H1 (cell line): Measurements from ENCODE around the gene GPATCH2L. TPM values are rescaled to one million over a fixed set of nuclear protein-coding genes. Genes with fewer than 3 reads are reported as not detected.

Experiments
- CTCF ChIA-PET: fragments of 300-600 bp; sonication (Branson Sonifier 250); formaldehyde crosslinking; loops from one replicate; lab custom pipeline; 2021; ENCODE audit not compliant: partially characterized antibody; lab: Charles Lee
- POLR2A ChIA-PET: fragments of 300-600 bp; sonication (Branson Sonifier 250); formaldehyde crosslinking; loops from one replicate; lab custom pipeline; 2021; ENCODE audit warnings: inconsistent platforms; ENCODE audit not compliant: partially characterized antibody; lab: Charles Lee
- DNase-seq, 2 experiments: peaks; one replicate each; pipeline versions ENCODE4 v3.0.0 to v3.0.0-alpha.2; 2010 to 2022; ENCODE audit warnings: low spot score in 2 of 2, low read depth in 1 of 2, mixed read lengths in 1 of 2
- FAIRE-seq: peaks from 2 replicates; lab custom pipeline; 2011; peaks lifted over from hg19 to GRCh38; lab: Jason Lieb, UNC
- H2AFZ ChIP-seq: 2 replicates; pipeline ENCODE4 v1.8.1; 2012; ENCODE audit warnings: low read length, inconsistent platforms
- H2AK5ac ChIP-seq: 2 replicates; pipeline ENCODE4 v1.6.1; 2013; ENCODE audit warnings: low read depth, low read length
- H2BK120ac ChIP-seq: replicated peaks from 2 replicates; pipeline ENCODE3; 2013; ENCODE audit warnings: low read depth, low read length, inconsistent platforms
- H2BK12ac ChIP-seq: 2 replicates; pipeline ENCODE4 v1.6.1; 2013; ENCODE audit warnings: low read depth, low read length
- H2BK15ac ChIP-seq: 2 replicates; pipeline ENCODE4 v1.6.1; 2013; ENCODE audit warnings: low read length
- H2BK20ac ChIP-seq: 2 replicates; pipeline ENCODE4 v1.6.1; 2013; ENCODE audit warnings: low read length
- H2BK5ac ChIP-seq: 2 replicates; pipeline ENCODE4 v1.6.1; 2013; ENCODE audit warnings: low read depth, low read length
- H3K14ac ChIP-seq: 2 replicates; pipeline ENCODE4 v1.6.1; 2013; ENCODE audit warnings: inconsistent platforms; ENCODE audit not compliant: insufficient read length
- H3K18ac ChIP-seq: 2 replicates; pipeline ENCODE4 v1.6.1; 2013; ENCODE audit warnings: low read length; ENCODE audit errors: extremely low read depth
- H3K23ac ChIP-seq: 2 replicates; pipeline ENCODE4 v1.6.1; 2013; ENCODE audit warnings: inconsistent platforms; ENCODE audit not compliant: insufficient read length
- H3K23me2 ChIP-seq: 2 replicates; pipeline ENCODE4 v1.6.1; 2013; ENCODE audit warnings: low read depth, low read length
- H3K27ac ChIP-seq: 2 replicates; pipeline ENCODE4 v1.6.1; 2011; ENCODE audit warnings: low read depth, low read length, inconsistent platforms
- H3K27me3 ChIP-seq, 4 experiments: replicated peaks in 1 of 4; 1 replicate in 1 of 4; 2 replicates in 3 of 4; pipeline versions ENCODE4 v1.6.1 to v1.8.1; 2011 to 2013; ENCODE audit warnings: low read length in 3 of 4, mild to moderate bottlenecking in 3 of 4, inconsistent platforms in 2 of 4, mixed read lengths in 2 of 4, moderate library complexity in 1 of 4; ENCODE audit not compliant: control insufficient read depth in 3 of 4, insufficient read depth in 3 of 4; ENCODE audit errors: extremely low read depth in 1 of 4
- H3K36me3 ChIP-seq, 4 experiments: 2 replicates each; pipeline versions ENCODE4 v1.6.1 to v1.8.1; 2011 to 2013; ENCODE audit warnings: mild to moderate bottlenecking in 4 of 4, low read length in 3 of 4, moderate library complexity in 2 of 4, control low read depth in 1 of 4, inconsistent platforms in 1 of 4; ENCODE audit not compliant: insufficient read depth in 4 of 4, control insufficient read depth in 2 of 4
- H3K4ac ChIP-seq: replicated peaks from 2 replicates; pipeline ENCODE3; 2013; ENCODE audit warnings: low read length, low read depth, mixed read lengths, inconsistent platforms; ENCODE audit not compliant: insufficient read length
- H3K4me1 ChIP-seq, 4 experiments: replicated peaks in 1 of 4; 1 replicate in 1 of 4; 2 replicates in 3 of 4; pipeline versions ENCODE4 v1.6.1 to v1.8.1; 2011 to 2013; ENCODE audit warnings: low read length in 3 of 4, inconsistent platforms in 2 of 4, mixed read lengths in 1 of 4; ENCODE audit not compliant: insufficient read depth in 4 of 4, control insufficient read depth in 3 of 4
- H3K4me2 ChIP-seq, 2 experiments: 2 replicates each; pipeline versions ENCODE4 v1.6.1 to v1.8.1; 2011 to 2013; ENCODE audit warnings: low read depth in 2 of 2, low read length in 2 of 2, control low read depth in 1 of 2, inconsistent platforms in 1 of 2, mild to moderate bottlenecking in 1 of 2; ENCODE audit not compliant: insufficient read depth in 1 of 2
- H3K4me3 ChIP-seq, 4 experiments: fragments of 200-600, 300-600 bp in 1 of 4; sonication (generic), shearing (Covaris generic), sonication (Bioruptor Twin) in 1 of 4; 2 replicates each; pipeline versions ENCODE4 v1.5.1 to v1.8.1; 2011 to 2016; ENCODE audit warnings: low read length in 4 of 4, low read depth in 3 of 4, control low read depth in 2 of 4, inconsistent platforms in 2 of 4, mild to moderate bottlenecking in 2 of 4, mixed read lengths in 1 of 4, moderate library complexity in 1 of 4; ENCODE audit not compliant: insufficient read depth in 2 of 4; ENCODE audit errors: extremely low read depth in 1 of 4
- H3K56ac ChIP-seq: replicated peaks from 2 replicates; pipeline ENCODE3; 2013; ENCODE audit warnings: low read depth, mild to moderate bottlenecking, mixed read lengths, low read length, inconsistent platforms; ENCODE audit not compliant: insufficient read length
- H3K79me1 ChIP-seq: 2 replicates; pipeline ENCODE4 v1.6.1; 2013; ENCODE audit warnings: low read depth, low read length, control low read depth
- H3K79me2 ChIP-seq, 2 experiments: 2 replicates each; pipeline versions ENCODE4 v1.6.1 to v1.8.1; 2012 to 2013; ENCODE audit warnings: low read length in 2 of 2, mild to moderate bottlenecking in 2 of 2, inconsistent platforms in 1 of 2; ENCODE audit not compliant: insufficient read depth in 2 of 2, control insufficient read depth in 1 of 2
- H3K9ac ChIP-seq, 4 experiments: replicated peaks in 1 of 4; 1 replicate in 1 of 4; 2 replicates in 3 of 4; pipeline versions ENCODE4 v1.6.1 to v1.8.1; 2011 to 2013; ENCODE audit warnings: low read depth in 3 of 4, low read length in 3 of 4, control low read depth in 2 of 4, mild to moderate bottlenecking in 2 of 4, moderate library complexity in 2 of 4, inconsistent platforms in 1 of 4; ENCODE audit errors: extremely low read depth in 1 of 4
- H3K9me3 ChIP-seq, 2 experiments: 2 replicates each; pipeline versions ENCODE4 v1.6.1 to v1.8.1; 2012 to 2013; ENCODE audit warnings: mild to moderate bottlenecking in 2 of 2, moderate library complexity in 2 of 2, control low read depth in 1 of 2, inconsistent platforms in 1 of 2, low read depth in 1 of 2, low read length in 1 of 2, mixed read lengths in 1 of 2; ENCODE audit not compliant: insufficient read depth in 2 of 2
- H4K20me1 ChIP-seq, 2 experiments: replicated peaks in 1 of 2; 2 replicates each; pipeline versions ENCODE3 to v1.8.1; 2011 to 2013; ENCODE audit warnings: inconsistent platforms in 2 of 2, low read length in 2 of 2, mild to moderate bottlenecking in 1 of 2; ENCODE audit not compliant: insufficient read depth in 2 of 2, control insufficient read depth in 1 of 2
- H4K5ac ChIP-seq: 2 replicates; pipeline ENCODE4 v1.6.1; 2013; ENCODE audit warnings: low read length, low read depth, mixed read lengths, inconsistent platforms; ENCODE audit not compliant: insufficient read length
- H4K8ac ChIP-seq: 2 replicates; pipeline ENCODE4 v1.8.0; 2013; ENCODE audit warnings: mild to moderate bottlenecking, moderate library complexity, low read length, inconsistent platforms; ENCODE audit not compliant: insufficient read depth; ENCODE audit errors: extremely low read depth
- H4K91ac ChIP-seq: replicated peaks from 2 replicates; pipeline ENCODE3; 2013; ENCODE audit warnings: low read length, mixed read lengths, inconsistent platforms; ENCODE audit not compliant: insufficient read length
- SIRT6 ChIP-seq: IDR thresholded peaks from one replicate; pipeline ENCODE4 v1.7.1; 2012; ENCODE audit warnings: low read length, inconsistent platforms
- TEAD4 ChIP-seq: IDR thresholded peaks from 2 replicates; pipeline ENCODE4 v1.6.1; 2012; ENCODE audit warnings: low read depth, low read length, inconsistent platforms, mixed read lengths
- WGBS, 2 experiments: shearing (Covaris generic) in 1 of 2; methylation state at CpG; one replicate each; pipeline versions ENCODE4 v1.1.6 to v1.1.7; 2013 to 2015; ENCODE audit warnings: low lambda C conversion rate in 2 of 2, mixed read lengths in 2 of 2, inconsistent platforms in 1 of 2, low coverage in 1 of 2, missing lambda C conversion rate in 1 of 2; ENCODE audit not compliant: insufficient replicate concordance in 2 of 2, insufficient coverage in 1 of 2, insufficient read length in 1 of 2; ENCODE audit errors: extremely low coverage in 1 of 2, missing lambda C conversion rate in 1 of 2; 5-methylcytosine and 5-hydroxymethylcytosine counted together
- polyA plus RNA-seq, 7 experiments: library from polyadenylated mRNA; depleted of rRNA in 3 of 7; stranded (reverse) in 5 of 7; unstranded in 2 of 7; fragments of >200 nt in 5 of 7; fragments of 200-250 nt in 2 of 7; gene quantifications; 1 replicate in 5 of 7; 2 replicates in 1 of 7; 4 replicates in 1 of 7; pipeline versions ENCODE4 v1.2.1 to v1.2.3, GENCODE V29; 2011 to 2013; ENCODE audit warnings: missing spikeins in 2 of 7, mixed read lengths in 2 of 7
- total RNA-seq: library from RNA; stranded (reverse); fragmentation: NEBNext Ultra II Directional; extraction: Animal tissue kit (Norgen Biotek cat#: 25700); gene quantifications from 2 replicates; pipeline ENCODE4 v1.2.1, GENCODE V29; 2021

Gene GPATCH2L
- total and polyA plus RNA-seq, 2 of the 8 experiments (the other 6 are each of a cell fraction or from before 2014, with no cell fraction given) = 26.0 to 54.9 TPM

- CTCF ChIA-PET = interaction anchor here (1.4 kb wide), 1 partner anchor 221 kb away, joined by 5 read pairs; no protein-coding TSS in a partner anchor
- H3K4me2 ChIP-seq = peak overlapping the region; percentile 29 to 44; a peak in 3 of 4 replicates
- 74% methylated on average over 19 of the region's 30 CpGs; no CpG with 5 or more reads in 1 of the 2 experiments for WGBS, 2 experiments
Measured at GRCh38 chr14:76131071-76131965, 20.4 kb upstream of the GPATCH2L start.

More at GRCh38 chr14:76131071-76131965, 20.4 kb upstream of the GPATCH2L start:
- no peak overlapping the region for H3K23ac ChIP-seq
- H2BK12ac ChIP-seq = no peak overlapping the region
- no peak overlapping the region for H2BK20ac ChIP-seq
- no peak overlapping the region for H4K91ac ChIP-seq
- no peaks in the 10 kb centered on the region for H3K79me1 ChIP-seq
- no peak overlapping the region for H2BK120ac ChIP-seq
- no peak overlapping the region for H4K5ac ChIP-seq
- H3K36me3 ChIP-seq = no peaks in the 10 kb centered on the region
- H2AK5ac ChIP-seq = no peak overlapping the region
- no peak for DNase-seq
- POLR2A ChIA-PET = no interaction called here
- no peaks in the 10 kb centered on the region for H3K9me3 ChIP-seq
- no peak overlapping the region for H2AFZ ChIP-seq
- no peak overlapping the region for H2BK15ac ChIP-seq
- no peak overlapping the region; the same call in 1 of the 2 replicates for H4K8ac ChIP-seq
- no peak overlapping the region for H3K27ac ChIP-seq
- H3K9ac ChIP-seq = no peak overlapping the region
- FAIRE-seq = no peak
- H3K18ac ChIP-seq = no peak overlapping the region
- no peak overlapping the region for H3K4me3 ChIP-seq
- no peak overlapping the region for H3K4ac ChIP-seq
- H3K23me2 ChIP-seq = no peaks in the 10 kb centered on the region; the same call in 1 of the 2 replicates
- TF ChIP-seq TEAD4 (peak; percentile 41; the same call in 1 of the 2 replicates), SIRT6 (no peak)
- peaks cover 2 to 26% (median 18%) of the 10 kb centered on the region in 4 experiments for H3K27me3 ChIP-seq
- peaks cover 0 to 3% (median 0%) of the 10 kb centered on the region in 4 experiments; a peak in 1 of 7 replicates for H3K4me1 ChIP-seq
- no peak overlapping the region for H3K14ac ChIP-seq
- no peaks in the 10 kb centered on the region for H3K79me2 ChIP-seq
- H3K56ac ChIP-seq = no peak overlapping the region
- no peaks in the 10 kb centered on the region for H4K20me1 ChIP-seq
- no peak overlapping the region for H2BK5ac ChIP-seq
